ENCODE data around the gene HMMR. TPM values are rescaled to one million over a fixed set of nuclear protein-coding genes. Genes with fewer than 3 reads are reported as not detected.

Gene HMMR
- total and polyA plus RNA-seq, 2 donors (not counting 1 experiment from before 2014, with no cell fraction given) = 0.34 to 1.6 TPM

DNA sequence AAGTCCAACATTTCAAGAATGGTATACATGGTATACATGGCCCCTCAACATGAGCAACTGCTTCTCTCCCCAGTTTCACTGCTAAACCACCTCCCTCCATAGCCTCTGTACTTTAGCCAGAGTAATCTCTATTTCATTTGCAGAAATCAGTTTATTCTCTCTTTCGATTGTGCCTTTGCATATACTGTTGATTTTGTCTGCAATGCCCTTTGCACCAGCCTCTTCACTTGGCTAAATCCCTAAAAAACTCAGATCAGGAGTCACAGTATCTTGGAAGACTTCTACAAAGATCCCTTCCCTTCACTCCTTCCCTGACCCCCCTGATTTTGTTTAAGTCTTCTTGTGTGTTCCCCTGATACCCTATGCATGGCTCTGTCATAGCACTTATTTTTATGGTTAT, 27.9 kb upstream of the HMMR start:
- no peak for ATAC-seq (ENCODE audit: low read depth)

DNA sequence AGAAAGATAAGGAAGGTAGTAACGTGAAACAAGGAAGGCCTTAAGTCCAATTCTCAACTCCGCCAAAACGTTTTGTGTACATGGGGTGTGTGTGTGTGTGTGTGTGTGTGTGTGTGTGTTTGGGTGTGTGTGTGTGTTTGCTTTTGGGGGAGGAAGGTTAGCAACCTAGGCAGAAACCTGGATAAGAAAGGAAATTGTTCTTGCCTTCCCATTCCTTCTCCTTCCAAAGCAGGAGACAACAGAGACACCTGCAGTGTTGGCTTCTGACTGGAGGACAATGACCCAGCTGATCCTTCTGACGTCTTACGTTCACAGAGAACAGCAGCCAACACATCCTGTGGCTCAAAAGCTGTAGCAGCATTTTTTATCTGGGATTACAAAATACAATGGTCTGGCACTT, 27.2 kb upstream of the HMMR start:
- H3K4me1 Mint-ChIP-seq = peaks cover 17% of the 10 kb centered on the region
- no peaks in the 10 kb centered on the region for H3K27me3 ChIP-seq (replicated peaks in 1 of 4; ENCODE audit: control extremely low read depth in 1 of 4, control insufficient read depth in 3 of 4, insufficient read depth in 4 of 4, low read length in 3 of 4)
- no peak for DNase-seq
- H3K4me1 ChIP-seq (ENCODE audit: control insufficient read depth in 2 of 2, insufficient read depth in 2 of 2, low read length in 2 of 2) = peaks cover 8 to 14% of the 10 kb centered on the region in 2 donors
- no peak overlapping the region for H3K27ac ChIP-seq (ENCODE audit: low read length in 2 of 2)
- H2AFZ ChIP-seq (ENCODE audit: insufficient read depth, low read depth, low read length, poor library complexity, severe bottlenecking) = no peak overlapping the region
- no peaks in the 10 kb centered on the region for H3K27me3 Mint-ChIP-seq
- ATAC-seq (ENCODE audit: low read depth) = no peak
- CTCF ChIA-PET = no interaction called here
- peaks cover 9% of the 10 kb centered on the region for H3K79me2 ChIP-seq (ENCODE audit: control insufficient read depth, insufficient read depth, low read length)
- no peaks in the 10 kb centered on the region for H3K36me3 ChIP-seq (replicated peaks in 1 of 2; ENCODE audit: control extremely low read depth in 1 of 2, control insufficient read depth in 1 of 2, extremely low read depth in 1 of 2, insufficient read depth in 2 of 2, low read length in 1 of 2)
- H3K4me3 Mint-ChIP-seq = no peak overlapping the region
- H3K9me3 Mint-ChIP-seq (ENCODE audit: insufficient read depth) = no peaks in the 10 kb centered on the region
- 90% methylated on average over 5 of the region's 5 CpGs for WGBS (ENCODE audit: insufficient coverage)
- no peak overlapping the region for H3K9ac ChIP-seq (ENCODE audit: low read length)
- TF ChIP-seq CTCF (IDR thresholded peaks at IDR 0.05) = no peak
- TF ChIP-seq EZH2 (IDR thresholded peaks at IDR 0.05; ENCODE audit: borderline replicate concordance, insufficient read depth, low read depth, low read length, poor library complexity, severe bottlenecking) = no peak
- POLR2A ChIA-PET = no interaction called here
- H3K9me3 ChIP-seq (ENCODE audit: control extremely low read depth in 1 of 3, control insufficient read depth in 2 of 3, insufficient read depth in 1 of 3, low read length in 2 of 3) = no peaks in the 10 kb centered on the region
- H3K4me3 ChIP-seq (ENCODE audit: control extremely low read depth in 1 of 5, extremely low read depth in 1 of 5, insufficient read depth in 1 of 5, low read depth in 2 of 5, low read length in 4 of 5) = no peak overlapping the region
- H3K4me2 ChIP-seq (replicated peaks; ENCODE audit: low read depth, low read length, poor library complexity, severe bottlenecking) = no peak overlapping the region
- intact Hi-C loops (cut with micrococcal nuclease) = loop anchor here (10.0 kb wide), 1 partner anchor 482 kb away; no protein-coding TSS in a partner anchor
- H3K27ac Mint-ChIP-seq = no peak overlapping the region
- no peaks in the 10 kb centered on the region for H4K20me1 ChIP-seq (ENCODE audit: control insufficient read depth, insufficient read depth, low read length, poor library complexity, severe bottlenecking)

More for the DNA sequence above, 27.9 kb upstream of the HMMR start:
- Mint-ChIP-seq H3K27ac (no peak overlapping the region), H3K27me3 (no peaks in the 10 kb centered on the region), H3K4me3 (no peak overlapping the region), H3K4me1 (peaks cover 13% of the 10 kb centered on the region), H3K9me3 (ENCODE audit: insufficient read depth) (no peaks in the 10 kb centered on the region)
- Histone ChIP-seq H2AFZ (ENCODE audit: insufficient read depth, low read depth, low read length, poor library complexity, severe bottlenecking) (no peak overlapping the region), H3K4me2 (replicated peaks; ENCODE audit: low read depth, low read length, poor library complexity, severe bottlenecking) (no peak overlapping the region), H3K4me3 (ENCODE audit: control extremely low read depth in 1 of 5, extremely low read depth in 1 of 5, insufficient read depth in 1 of 5, low read depth in 2 of 5, low read length in 4 of 5) (no peak overlapping the region), H3K4me1 (ENCODE audit: control insufficient read depth in 2 of 2, insufficient read depth in 2 of 2, low read length in 2 of 2) (peaks cover 4 to 9% of the 10 kb centered on the region in 2 donors), H3K36me3 (replicated peaks in 1 of 2; ENCODE audit: control extremely low read depth in 1 of 2, control insufficient read depth in 1 of 2, extremely low read depth in 1 of 2, insufficient read depth in 2 of 2, low read length in 1 of 2) (no peaks in the 10 kb centered on the region), H3K79me2 (ENCODE audit: control insufficient read depth, insufficient read depth, low read length) (peaks cover 2% of the 10 kb centered on the region), H3K27me3 (replicated peaks in 1 of 4; ENCODE audit: control extremely low read depth in 1 of 4, control insufficient read depth in 3 of 4, insufficient read depth in 4 of 4, low read length in 3 of 4) (no peaks in the 10 kb centered on the region), H4K20me1 (ENCODE audit: control insufficient read depth, insufficient read depth, low read length, poor library complexity, severe bottlenecking) (no peaks in the 10 kb centered on the region), H3K9me3 (ENCODE audit: control extremely low read depth in 1 of 3, control insufficient read depth in 2 of 3, insufficient read depth in 1 of 3, low read length in 2 of 3) (no peaks in the 10 kb centered on the region), H3K9ac (ENCODE audit: low read length) (no peak overlapping the region), H3K27ac (ENCODE audit: low read length in 2 of 2) (no peak overlapping the region)
- ChIA-PET POLR2A (no interaction called here), CTCF (no interaction called here)
- 86% methylated on average over 1 of the region's 1 CpG for WGBS (ENCODE audit: insufficient coverage)
- intact Hi-C loops (cut with micrococcal nuclease) = loop anchor here (10.0 kb wide), 1 partner anchor 482 kb away; no protein-coding TSS in a partner anchor
- no peak for DNase-seq
- TF ChIP-seq CTCF (IDR thresholded peaks at IDR 0.05) (no peak), EZH2 (IDR thresholded peaks at IDR 0.05; ENCODE audit: borderline replicate concordance, insufficient read depth, low read depth, low read length, poor library complexity, severe bottlenecking) (no peak)
